Sigmoid colon (tissue), 7 donors: Measurements from ENCODE around the gene SOX13. TPM values are rescaled to one million over a fixed set of nuclear protein-coding genes. Genes with fewer than 3 reads are reported as not detected.

Experiments
- DNase-seq: peaks from one replicate; pipeline ENCODE4 v3.0.0-alpha.2; 2019
- H3K27ac ChIP-seq, 4 donors: fragments of 200-600 bp; sonication (generic); one replicate each; pipeline ENCODE4 v1.5.1; 2016 to 2019; ENCODE audit warnings: mild to moderate bottlenecking in 1 of 4
- H3K27me3 ChIP-seq, 3 donors: fragments of 200-600 bp; sonication (generic); one replicate each; pipeline ENCODE4 v1.5.1; 2019; ENCODE audit warnings: mild to moderate bottlenecking in 1 of 3
- H3K36me3 ChIP-seq, 4 donors: fragments of 200-600 bp; sonication (generic); one replicate each; pipeline ENCODE4 v1.5.1; 2016 to 2019
- H3K4me1 ChIP-seq, 4 donors: fragments of 200-600 bp; sonication (generic); one replicate each; pipeline ENCODE4 v1.5.1; 2017 to 2019
- H3K4me3 ChIP-seq, 4 donors: fragments of 200-600 bp; sonication (generic); one replicate each; pipeline ENCODE4 v1.5.1; 2017 to 2019; ENCODE audit warnings: mild to moderate bottlenecking in 2 of 4, moderate library complexity in 1 of 4
- H3K9me3 ChIP-seq, 4 donors: fragments of 200-600 bp in 3 of 4; sonication (generic) in 3 of 4; one replicate each; pipeline versions ENCODE4 v1.5.1 to v1.6.1; 2013 to 2019
- EP300 ChIP-seq, 4 donors: sonication (generic); formaldehyde crosslinking; IDR thresholded peaks; one replicate each; pipeline ENCODE4 v1.6.1; 2017; ENCODE audit warnings: antibody characterized with exemption in 4 of 4
- POLR2A ChIP-seq, 2 donors: fragments of 450-650 bp; IDR thresholded peaks; one replicate each; pipeline ENCODE4 v1.6.1; 2016; ENCODE audit warnings: antibody characterized with exemption in 2 of 2, mild to moderate bottlenecking in 2 of 2, moderate library complexity in 2 of 2
- POLR2AphosphoS5 ChIP-seq, 4 donors: sonication (generic); formaldehyde crosslinking; IDR thresholded peaks; one replicate each; pipeline ENCODE4 v1.6.1; 2017; ENCODE audit warnings: antibody characterized with exemption in 4 of 4
- WGBS, 2 donors: extraction: QIAGEN DNeasy Blood & Tissue Kit; methylation state at CpG; one replicate each; pipeline ENCODE4 v1.1.7; 2013; 5-methylcytosine and 5-hydroxymethylcytosine counted together
- intact Hi-C: fragments of 100-400 bp; cut with DNase I; formaldehyde crosslinking; loops from one replicate; pipeline ENCODE4 v1.15.1; 2023
- polyA plus RNA-seq, 3 donors: library from polyadenylated mRNA; stranded (reverse); fragments of 200-250 nt; gene quantifications; one replicate each; pipeline ENCODE4 v1.2.3, GENCODE V29; 2013
- total RNA-seq, 4 donors: library from RNA; depleted of rRNA; stranded (reverse); fragments of >200 nt; gene quantifications; one replicate each; pipeline ENCODE4 v1.1.0, GENCODE V29; 2016
- TF ChIP-seq, protein P1 (sequence below), 4 experiments: fragments of 450-650 bp in 3 of 4; fragments of 200-600 bp in 1 of 4; IDR thresholded peaks; one replicate each; pipeline ENCODE4 v1.5.1; 2016 to 2019; ENCODE audit warnings: antibody characterized with exemption in 4 of 4, mild to moderate bottlenecking in 3 of 4, moderate library complexity in 2 of 4
- donor health status: healthy with polysubstance abuse.
- donor health status: Bipolar disorder and iron deficiency.
- donor health status: healthy.

Gene SOX13
- total and polyA plus RNA-seq, 7 donors = 9.6 to 58.4 (median 28.5) TPM

DNA sequence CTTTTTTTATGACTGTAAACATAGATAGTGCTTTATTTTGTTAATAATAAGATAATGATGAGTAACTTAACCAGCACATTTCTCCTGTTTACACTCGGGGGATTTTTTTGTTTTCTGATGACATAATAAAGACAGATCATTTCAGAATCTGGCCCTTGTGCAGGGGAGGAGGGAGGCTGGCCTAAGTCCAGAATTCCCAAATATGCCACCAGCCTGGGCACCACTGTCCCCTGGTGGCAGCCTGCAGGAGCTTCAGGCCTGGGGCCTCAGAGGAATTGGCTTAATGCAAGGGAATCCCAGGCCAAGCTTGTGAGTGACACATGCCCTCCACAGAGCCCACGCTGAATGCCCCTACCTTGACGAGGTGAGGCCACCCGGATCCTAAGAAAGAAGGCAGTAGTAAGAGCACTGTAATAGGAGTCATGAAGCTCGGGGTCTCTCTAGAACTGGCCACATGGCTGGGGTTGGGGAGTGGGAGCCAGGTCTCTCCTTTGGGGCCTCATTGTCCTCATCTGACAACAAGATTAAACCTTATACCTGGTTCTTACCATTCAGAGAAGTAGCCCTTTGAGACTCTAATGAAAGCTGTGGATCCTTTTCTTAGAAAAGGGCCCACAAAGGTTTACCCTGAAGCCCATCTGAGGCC lies 54.8 kb downstream of the SOX13 start:
- peaks cover 0 to 50% (median 40%) of the 10 kb centered on the region in 4 donors for H3K4me1 ChIP-seq

DNA sequence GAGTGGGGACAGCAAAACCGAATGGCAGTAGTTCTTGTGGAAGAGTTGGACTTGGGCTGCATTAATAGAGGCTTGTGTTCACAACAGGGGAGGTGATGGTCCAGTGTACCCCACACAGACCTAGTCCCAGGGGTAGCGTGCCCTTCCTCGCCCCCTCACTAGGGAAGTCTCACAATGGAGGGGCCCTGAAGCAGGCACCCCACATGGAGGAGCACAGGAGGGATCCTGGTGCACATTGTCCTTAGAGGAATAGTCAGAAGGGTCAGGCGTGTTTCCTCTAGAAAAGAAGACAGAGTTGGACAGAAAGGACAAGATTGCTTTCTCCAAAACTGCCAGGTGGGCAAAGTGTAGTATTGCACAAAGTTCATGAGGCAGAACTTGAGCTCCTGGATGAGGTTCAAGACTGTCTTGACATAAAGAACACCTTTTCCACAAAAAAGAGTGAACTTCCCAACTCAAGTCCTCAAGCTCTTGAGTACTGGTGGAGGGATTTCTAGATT lies 55.6 kb downstream of the SOX13 start:
- Histone ChIP-seq H3K4me3 (peak overlapping the region in 1 of 4 donors; percentile 33), H3K4me1 (peaks cover 0 to 50% (median 40%) of the 10 kb centered on the region in 4 donors), H3K27me3 (no peaks in the 10 kb centered on the region), H3K27ac (peak overlapping the region in 3 of 4 donors; percentile 39 to 56 (median 45)), H3K36me3 (peaks cover 16 to 36% (median 21%) of the 10 kb centered on the region in 4 donors), H3K9me3 (no peaks in the 10 kb centered on the region)
- intact Hi-C loops = loop anchor here (1.0 kb wide), 2 partner anchors 55 to 257 kb away; partner anchors contain the start of gene SOX13
- no peak for TF ChIP-seq POLR2A (IDR thresholded peaks at IDR 0.05)
- no peak for TF ChIP-seq EP300 (IDR thresholded peaks at IDR 0.05)
- TF ChIP-seq, protein P1, sequence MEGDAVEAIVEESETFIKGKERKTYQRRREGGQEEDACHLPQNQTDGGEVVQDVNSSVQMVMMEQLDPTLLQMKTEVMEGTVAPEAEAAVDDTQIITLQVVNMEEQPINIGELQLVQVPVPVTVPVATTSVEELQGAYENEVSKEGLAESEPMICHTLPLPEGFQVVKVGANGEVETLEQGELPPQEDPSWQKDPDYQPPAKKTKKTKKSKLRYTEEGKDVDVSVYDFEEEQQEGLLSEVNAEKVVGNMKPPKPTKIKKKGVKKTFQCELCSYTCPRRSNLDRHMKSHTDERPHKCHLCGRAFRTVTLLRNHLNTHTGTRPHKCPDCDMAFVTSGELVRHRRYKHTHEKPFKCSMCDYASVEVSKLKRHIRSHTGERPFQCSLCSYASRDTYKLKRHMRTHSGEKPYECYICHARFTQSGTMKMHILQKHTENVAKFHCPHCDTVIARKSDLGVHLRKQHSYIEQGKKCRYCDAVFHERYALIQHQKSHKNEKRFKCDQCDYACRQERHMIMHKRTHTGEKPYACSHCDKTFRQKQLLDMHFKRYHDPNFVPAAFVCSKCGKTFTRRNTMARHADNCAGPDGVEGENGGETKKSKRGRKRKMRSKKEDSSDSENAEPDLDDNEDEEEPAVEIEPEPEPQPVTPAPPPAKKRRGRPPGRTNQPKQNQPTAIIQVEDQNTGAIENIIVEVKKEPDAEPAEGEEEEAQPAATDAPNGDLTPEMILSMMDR (IDR thresholded peaks at IDR 0.05) = no peak
- TF ChIP-seq POLR2AphosphoS5 (IDR thresholded peaks at IDR 0.05) = peak in 1 of 4 donors; percentile 7
- WGBS, 2 donors = 72 to 92% methylated on average over 4 of the region's 4 CpGs
- DNase-seq = no peak

More for the DNA sequence above, 54.8 kb downstream of the SOX13 start:
- TF ChIP-seq POLR2A (IDR thresholded peaks at IDR 0.05) = no peak
- TF ChIP-seq POLR2AphosphoS5 (IDR thresholded peaks at IDR 0.05) = peak; percentile 47 to 78 (median 66)
- TF ChIP-seq, protein P1 (IDR thresholded peaks at IDR 0.05) = peak; percentile 97 to 99 (median 98)
- Histone ChIP-seq H3K9me3 (no peaks in the 10 kb centered on the region), H3K27ac (peak overlapping the region; percentile 56 to 73 (median 60)), H3K36me3 (peaks cover 24 to 44% (median 29%) of the 10 kb centered on the region in 4 donors), H3K4me3 (no peak overlapping the region), H3K27me3 (no peaks in the 10 kb centered on the region)
- DNase-seq = peak; percentile 91
- 30 to 51% methylated on average over 5 of the region's 5 CpGs for WGBS, 2 donors
- intact Hi-C loops = loop anchor here (1.0 kb wide), 3 partner anchors 38 to 256 kb away; partner anchors contain the start of gene SOX13

DNA sequence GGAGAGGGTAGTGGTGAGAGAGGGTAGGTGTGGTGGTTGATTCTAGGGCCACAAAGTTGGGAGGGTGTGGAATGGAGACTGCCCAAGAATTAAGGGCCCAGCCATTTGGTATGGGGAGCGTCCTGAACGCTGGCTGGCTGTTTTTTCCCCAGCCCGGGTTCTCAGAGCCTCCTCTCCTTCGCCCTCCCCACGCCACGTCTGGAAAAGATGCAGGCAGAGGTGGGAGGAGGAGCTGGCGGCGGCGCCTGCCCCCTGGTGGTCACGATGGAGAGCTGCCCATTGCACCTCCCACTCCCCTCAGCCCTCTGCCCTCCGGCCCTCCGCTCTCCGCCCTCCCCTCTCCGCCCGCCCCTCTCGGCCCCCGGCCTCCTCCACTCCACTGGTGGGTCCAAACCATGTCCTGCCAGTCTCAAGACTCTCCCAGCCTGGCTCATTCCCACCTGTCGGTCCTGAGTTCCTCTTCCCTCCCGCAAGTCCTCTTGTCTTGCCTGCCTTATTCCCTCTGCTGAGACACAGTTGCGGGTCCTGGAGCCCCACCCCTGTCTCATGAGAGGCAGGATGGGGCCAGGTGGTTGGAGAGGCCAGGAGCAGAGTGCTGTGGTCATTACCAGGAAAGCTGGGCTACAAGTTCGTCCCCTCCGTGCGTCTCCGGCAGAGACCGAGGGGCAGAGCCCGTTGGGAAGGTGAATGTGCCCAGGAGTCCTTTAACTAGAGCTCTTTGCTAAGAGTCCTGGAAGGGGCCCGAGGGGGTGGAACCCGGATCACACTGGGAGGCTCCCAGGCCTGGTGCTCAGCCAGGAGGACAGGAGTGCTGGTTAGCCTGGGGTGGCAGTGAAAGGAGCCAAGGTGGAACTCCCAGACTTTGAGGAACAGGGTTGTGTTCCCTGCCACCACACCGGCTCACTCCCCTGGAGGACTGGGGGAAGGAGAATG lies 56.3 kb downstream of the SOX13 start:
- H3K36me3 ChIP-seq = peaks cover 12 to 32% (median 15%) of the 10 kb centered on the region in 4 donors
- no peaks in the 10 kb centered on the region for H3K27me3 ChIP-seq
- WGBS, 2 donors = 7 to 23% methylated on average over 29 of the region's 29 CpGs
- TF ChIP-seq, protein P1 (IDR thresholded peaks at IDR 0.05) = peak; percentile 86 to 97 (median 92)
- no peak for TF ChIP-seq POLR2A (IDR thresholded peaks at IDR 0.05)
- TF ChIP-seq POLR2AphosphoS5 (IDR thresholded peaks at IDR 0.05) = peak in 3 of 4 donors; percentile 36 to 59 (median 48)
- H3K4me1 ChIP-seq = peaks cover 0 to 50% (median 40%) of the 10 kb centered on the region in 4 donors
- peak; percentile 91 for DNase-seq
- intact Hi-C loops = loop anchor here (1.0 kb wide), 3 partner anchors 56 to 268 kb away; partner anchors contain the start of genes SNRPE and SOX13
- H3K9me3 ChIP-seq = no peaks in the 10 kb centered on the region
- H3K27ac ChIP-seq = peak overlapping the region; percentile 27 to 56 (median 42)
- peak overlapping the region in 3 of 4 donors; percentile 15 to 33 (median 24) for H3K4me3 ChIP-seq

DNA sequence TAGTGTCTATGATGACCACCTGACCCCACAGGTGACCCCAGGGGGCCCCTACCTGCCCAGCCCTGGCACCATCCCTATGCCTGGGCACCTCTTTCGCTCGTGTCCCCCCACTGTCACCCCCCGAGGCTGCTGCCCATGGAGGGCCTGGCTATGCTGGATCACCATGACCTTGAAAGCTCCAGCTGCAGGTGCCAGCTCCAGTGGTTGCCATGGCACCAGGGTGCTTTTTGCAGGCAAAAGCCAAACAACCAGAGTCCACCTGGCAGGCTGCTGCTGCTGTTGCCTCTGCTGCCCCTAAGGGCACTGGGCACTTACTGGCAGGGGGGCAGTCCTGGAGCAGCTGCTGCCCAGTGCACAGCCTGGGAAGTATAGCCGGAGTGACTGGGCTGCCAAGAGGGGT lies 57.3 kb downstream of the SOX13 start:
- Histone ChIP-seq H3K27me3 (no peaks in the 10 kb centered on the region), H3K36me3 (peaks cover 6 to 28% (median 8%) of the 10 kb centered on the region in 4 donors), H3K4me3 (no peak overlapping the region), H3K9me3 (no peaks in the 10 kb centered on the region), H3K27ac (no peak overlapping the region), H3K4me1 (peaks cover 0 to 50% (median 40%) of the 10 kb centered on the region in 4 donors)
- intact Hi-C loops = no loop called here
- peak in 1 of 4 donors; percentile 33 for TF ChIP-seq POLR2AphosphoS5 (IDR thresholded peaks at IDR 0.05)
- TF ChIP-seq, protein P1 (IDR thresholded peaks at IDR 0.05) = no peak
- DNase-seq = no peak
- 36 to 80% methylated on average over 4 of the region's 4 CpGs for WGBS, 2 donors
